Measurements from ENCODE around the gene WDFY4.
A peak's percentile ranks its signal among the peaks of the same experiment; 100 is the strongest.

WDFY4 gene

DNA sequence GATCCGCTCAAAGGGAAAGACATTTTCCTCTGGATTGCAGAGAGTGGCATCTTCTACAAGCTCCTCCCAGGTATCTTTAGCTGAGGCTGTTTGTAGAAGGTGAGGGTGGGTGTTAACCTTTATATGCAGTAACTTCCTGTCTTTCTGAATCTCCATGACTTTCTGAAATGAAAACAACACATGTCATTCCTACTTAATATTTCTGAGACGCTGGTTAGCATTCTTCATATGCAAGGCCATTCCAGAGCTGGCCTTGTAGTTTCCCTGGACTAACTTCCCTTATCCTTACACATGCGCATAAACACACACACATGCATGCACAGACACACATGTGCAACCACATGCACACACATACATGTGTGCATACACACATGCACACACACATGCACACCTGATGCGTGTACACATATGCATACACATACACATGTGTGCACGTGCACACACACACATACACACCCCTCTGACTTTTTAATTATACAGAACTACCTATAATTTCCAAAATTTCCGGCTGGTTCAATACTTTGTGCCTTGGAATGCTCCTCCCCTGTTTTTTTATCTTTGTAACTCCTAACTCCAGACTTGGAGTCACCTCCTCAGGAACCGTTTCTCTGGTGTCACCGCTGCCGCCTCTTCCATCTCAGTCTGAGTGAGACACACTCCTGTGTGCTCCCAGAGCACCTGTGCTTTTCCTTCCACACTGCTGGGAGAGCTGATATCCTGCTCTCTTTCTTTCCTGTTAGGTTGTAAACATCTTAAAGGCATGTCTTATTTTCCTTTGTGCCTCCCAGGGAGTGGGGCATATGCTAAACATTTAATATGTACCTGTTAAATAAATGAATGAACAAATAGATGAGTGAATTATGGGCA lies 199.7 kb downstream of the WDFY4 start:
- no peak for DNase-seq

DNA sequence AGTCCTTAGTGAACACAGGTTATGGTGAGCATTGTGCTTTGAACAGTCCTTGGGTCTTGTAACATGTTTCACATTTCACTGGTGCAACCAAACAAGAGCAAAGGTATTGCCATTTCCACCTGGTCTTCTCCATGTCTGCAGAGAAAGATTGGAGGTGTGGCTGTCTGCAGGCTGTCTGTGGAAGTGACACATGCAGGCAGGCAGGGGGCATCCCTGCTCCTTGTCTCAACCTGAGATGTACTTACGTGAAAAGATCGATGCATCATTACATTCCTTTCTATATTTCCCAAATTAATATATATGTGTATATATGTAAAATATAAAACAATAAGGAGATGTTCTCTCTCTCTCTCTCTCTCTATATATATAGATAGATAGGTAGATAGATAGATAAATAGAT lies 200.7 kb downstream of the WDFY4 start:
- DNase-seq = no peak

DNA sequence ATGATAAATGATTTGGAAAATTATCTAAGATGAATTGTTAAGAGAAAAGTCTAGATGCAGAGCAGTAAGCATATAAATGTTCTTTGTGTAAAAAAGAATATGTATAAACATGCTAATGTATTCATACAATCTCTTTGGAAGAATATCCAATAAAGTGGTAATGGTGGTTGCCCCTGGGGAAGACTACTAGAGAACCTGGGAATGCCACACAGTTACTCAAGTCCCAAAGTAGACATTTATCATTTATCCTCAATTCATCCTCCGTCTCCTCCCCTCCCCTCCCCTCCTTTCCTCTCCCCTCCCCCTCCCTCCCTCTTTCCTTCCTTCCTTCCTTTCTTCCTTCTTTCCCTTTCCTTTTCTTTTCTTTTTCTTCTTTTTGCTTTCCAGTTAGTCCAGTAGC lies 203.3 kb downstream of the WDFY4 start:
- no peak for DNase-seq

DNA sequence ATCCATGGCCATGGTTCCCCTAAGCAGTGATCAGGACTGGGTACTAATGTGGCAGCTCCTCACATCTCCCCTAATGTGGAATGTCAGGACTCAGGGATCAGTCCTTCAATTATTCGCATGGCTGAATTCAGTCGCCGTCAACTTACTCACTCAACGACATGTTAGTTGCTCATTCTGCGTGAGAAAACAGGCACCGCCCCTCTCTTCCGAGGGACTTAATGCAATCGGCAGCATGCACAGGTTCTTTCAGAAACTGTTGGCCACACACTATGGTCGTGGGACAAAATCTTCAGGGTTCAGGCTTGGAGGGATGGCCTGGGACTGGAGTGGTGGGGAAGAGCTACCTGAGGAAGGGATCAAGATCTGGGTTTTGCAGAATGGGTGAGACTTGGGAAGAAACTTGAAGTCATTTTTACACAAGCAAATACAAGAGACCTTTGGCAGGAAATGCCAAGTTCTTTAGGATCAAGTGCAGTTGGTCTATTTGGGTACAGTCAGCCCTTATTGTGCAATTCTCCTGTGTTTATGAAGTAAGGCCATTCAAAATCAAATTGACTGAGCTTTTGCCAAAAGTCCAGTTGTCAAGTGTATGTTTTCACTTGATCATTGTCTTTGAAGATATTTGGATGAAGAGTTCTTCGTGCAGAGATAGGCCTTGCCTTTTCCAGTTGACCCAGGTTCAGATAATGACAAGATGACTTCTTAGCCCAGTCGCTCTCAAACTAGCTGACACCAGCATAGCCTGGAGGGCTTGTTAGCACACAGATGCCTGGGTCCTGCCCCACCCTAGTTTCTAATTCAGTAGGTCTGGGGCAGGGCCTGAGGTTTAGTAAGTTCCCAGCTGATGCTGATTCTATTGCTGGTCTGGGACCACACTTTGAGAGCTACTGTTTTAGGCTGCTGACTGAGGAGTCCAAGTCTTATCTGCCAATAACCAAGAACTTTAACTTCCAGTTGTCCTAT lies 206.5 kb downstream of the WDFY4 start:
- no peak for DNase-seq

DNA sequence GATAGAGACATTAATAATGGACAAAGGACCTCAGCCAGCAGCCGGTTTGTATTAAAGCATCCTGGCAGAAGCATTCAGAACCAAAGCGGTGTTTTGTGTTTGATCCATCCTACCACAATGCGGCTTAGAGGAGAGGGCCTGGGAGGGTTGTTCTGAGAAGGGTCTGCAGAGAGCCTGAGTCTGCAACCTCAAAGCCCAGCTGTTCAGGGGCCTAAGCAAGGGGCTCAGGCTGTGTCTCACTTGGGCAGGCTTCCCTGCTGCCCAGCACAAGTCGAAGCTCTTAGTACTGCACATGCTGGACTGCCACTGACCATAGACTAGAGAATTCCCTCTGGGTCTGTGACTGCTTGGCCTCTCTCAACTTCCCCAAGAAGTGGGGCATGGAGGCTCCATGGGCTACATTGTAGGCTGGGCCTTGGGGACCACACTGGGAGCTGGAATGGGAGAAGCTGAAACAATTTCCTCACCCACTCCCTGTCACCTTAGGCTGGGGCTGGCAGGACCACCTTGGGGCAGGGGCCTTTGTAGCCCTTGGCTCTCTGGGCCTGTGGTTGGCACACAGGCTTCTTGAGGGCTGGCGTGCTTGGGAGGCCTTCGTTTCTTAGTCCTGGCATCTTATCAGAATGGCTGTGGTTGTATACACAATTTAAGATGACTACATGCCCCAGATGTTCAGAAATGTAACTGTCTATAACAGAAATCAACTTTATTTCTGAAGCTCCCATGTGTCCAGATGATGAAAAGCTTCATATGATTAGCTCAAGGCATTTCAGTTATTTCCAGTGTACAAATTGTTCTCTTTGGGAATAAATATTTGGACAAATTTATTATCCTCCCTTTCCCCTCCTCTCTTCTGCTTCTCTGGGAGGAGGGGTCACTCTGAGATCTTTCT lies 210.5 kb downstream of the WDFY4 start:
- no peak for DNase-seq

DNA sequence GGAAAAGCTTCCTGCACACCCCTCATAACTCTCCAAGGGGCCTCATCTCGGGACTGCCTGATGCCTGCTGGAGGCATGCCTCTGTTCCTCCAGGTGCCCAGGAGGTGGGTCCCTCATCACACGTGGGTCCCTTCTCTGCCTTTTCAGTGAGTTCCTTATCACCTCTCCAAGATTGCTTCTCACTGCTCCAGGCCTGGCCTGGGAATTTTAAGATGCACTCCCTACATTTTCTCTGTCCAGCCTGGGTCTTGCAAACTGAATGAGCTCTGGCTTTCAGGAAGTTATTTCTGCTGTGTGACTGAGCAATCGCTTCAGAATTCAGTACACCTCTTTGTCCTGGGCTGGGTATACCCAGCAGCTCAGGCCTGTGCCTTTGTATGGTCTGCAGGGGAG lies 211.1 kb downstream of the WDFY4 start:
- DNase-seq = no peak

DNA sequence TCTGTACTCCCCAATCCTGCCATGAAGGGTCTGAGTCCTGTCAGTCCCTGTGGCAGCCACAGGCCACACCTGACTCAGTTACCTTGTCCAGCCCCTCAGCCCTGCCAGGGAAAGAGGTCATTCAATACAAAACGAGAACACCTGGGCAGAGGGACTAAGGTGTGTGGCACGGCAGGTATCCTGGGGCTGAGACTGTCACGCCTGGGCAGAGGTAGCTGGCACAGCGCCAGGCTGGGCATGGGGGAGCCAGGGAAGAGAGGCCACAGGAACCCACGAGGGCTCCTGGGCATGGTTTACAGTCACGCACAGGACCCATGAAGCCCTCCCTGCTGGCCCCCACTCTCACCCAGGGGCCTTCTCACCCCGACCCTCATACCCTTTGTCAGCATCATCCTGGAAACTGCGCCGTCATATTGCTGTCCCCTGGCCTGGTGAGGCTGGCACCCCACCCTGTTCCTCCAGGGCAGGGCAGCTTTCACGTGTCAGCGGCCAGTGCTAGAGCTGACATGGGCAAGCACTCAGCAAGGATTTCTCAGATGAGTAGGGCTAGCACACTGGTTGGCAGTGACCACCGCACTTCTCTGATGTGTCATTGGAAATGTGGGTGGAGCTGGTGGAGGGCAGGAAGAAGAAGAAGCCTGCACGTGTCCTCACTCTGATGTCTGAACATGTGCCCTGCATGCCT lies 212.2 kb downstream of the WDFY4 start:
- DNase-seq = no peak

DNA sequence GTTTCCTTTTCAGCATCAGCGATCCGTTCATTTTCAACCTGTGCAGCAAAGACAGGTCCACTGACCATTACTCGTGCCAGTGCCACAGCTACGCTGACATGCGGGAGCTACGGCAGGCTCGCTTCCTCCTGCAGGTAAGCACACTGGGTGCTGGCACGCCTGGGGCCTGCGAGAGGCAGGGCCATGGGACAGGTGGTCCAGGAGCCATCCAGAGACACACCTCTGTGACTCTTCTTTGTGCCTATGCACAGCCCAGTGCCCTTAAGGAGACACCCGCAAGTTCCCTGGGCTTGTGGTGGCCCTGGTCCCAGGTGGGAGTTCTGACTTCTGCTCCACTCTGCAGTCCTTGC lies 212.7 kb downstream of the WDFY4 start:
- no peak for DNase-seq

DNA sequence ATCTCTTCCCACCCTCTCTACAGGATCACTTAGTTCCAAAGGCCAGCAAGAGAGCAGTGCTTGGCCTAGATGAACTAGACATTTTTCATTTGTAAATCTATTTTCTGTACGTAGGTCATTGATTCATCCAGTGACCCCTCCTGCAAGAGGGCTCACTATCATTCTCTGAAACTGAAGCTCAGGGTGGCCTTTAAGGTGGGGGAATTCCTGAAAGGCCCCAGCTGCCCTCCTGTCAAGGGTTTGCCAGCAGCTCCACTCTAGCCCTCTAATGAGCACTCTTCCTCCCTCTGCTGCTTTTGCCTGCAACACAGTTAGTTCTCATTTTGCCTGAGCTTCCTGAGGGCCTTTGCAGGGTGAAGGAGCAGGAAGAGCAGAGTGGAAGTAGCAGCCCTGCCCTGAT lies 213.8 kb downstream of the WDFY4 start:
- DNase-seq = no peak

DNA sequence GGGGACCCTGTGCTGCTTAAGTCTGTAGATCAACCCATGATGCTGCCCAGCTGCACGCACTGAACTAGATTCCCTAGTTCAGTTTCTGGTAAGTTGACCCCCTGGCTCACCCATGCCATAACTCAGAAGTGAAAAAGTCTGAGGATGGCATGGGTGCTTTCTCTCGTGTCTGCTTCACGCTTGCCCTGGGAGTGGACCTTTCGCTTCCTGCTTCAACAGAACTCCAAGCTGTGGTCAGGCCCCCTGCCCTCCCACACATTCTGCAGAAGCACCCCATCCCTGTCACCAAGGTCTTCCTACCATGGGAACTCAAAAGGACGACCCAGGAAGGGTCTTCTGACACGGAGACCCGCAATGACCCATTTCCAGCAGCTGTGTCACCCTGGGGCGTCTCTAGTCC lies 215.1 kb downstream of the WDFY4 start:
- no peak for DNase-seq

DNA sequence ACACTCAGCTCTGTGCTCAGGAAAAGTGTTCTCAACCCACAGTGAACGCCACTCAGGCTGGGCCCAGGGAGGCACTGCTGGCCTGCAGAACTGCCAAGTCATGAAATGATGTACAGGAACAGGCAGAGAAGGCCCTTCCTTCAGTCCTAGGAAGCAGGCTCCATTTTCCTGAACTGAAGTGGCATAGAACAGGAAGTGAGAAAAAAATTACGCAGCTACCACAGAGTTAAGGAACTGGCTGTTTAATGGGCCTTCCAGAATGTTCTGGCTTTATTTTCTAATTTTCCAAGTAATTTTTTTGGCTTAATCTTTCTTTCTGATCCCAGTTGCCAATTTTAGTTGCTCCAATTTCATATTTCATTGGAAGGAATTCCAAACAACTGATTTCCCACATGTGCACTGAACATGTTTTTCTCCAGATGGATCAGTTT lies 215.7 kb downstream of the WDFY4 start:
- peak; percentile 56 for DNase-seq

DNA sequence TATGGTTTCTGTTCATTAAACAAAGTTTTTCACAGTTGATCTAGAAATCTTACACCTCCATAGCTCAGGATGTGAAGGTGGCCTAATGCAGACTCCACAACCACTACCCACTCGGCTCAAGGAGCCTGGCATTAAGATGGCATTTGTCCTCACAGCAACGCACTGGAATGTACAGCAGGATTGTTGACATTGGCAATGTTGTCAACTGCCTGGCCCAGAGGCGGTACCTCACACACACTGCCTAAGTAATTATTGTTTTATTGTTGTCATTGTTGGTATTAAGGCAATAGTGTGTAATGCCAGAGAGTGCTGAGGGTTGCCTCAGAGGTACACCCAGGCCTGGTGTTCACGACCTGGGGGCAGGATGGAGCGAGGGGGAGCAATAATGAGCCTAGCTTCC lies 216.6 kb downstream of the WDFY4 start:
- no peak for DNase-seq

DNA sequence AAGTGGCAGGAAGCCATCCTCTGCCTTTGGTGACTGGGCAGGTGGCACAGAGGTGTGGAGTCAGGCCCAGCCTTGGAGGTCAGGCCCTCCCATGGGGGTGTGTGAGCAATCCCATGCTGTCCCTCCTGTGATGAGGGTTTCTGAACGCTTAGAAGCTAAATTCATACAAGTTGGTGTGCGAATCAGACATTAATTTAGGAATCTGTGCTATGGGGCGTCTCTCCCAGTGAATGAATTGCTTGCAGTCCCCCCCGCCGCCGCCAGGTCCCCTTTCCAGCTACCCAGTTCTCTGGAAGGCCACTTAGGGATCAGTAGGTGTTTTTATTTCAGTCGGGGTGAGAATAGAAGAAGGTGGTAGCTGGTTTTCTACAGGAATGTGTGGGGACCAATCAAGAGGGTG lies 217.4 kb downstream of the WDFY4 start:
- DNase-seq = no peak

DNA sequence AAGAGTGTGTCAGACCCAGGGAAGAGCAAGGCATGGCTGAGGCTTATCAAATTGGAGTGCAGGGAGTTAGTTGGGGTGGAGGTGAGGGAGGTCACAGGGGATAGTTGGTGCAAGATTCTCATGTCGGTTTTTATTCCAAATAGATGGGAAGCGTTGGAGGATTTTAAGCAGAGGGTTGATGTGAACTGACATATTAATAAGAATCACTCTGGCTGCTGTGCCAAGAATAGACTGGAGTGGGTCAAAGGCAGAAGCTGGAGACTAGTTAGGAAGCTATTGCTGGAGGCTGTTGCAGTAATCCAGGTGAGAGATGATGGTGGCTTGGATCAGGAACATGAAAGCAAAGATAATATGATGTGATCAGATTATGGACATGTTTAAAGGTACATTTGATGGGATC lies 218.5 kb downstream of the WDFY4 start:
- DNase-seq = no peak

DNA sequence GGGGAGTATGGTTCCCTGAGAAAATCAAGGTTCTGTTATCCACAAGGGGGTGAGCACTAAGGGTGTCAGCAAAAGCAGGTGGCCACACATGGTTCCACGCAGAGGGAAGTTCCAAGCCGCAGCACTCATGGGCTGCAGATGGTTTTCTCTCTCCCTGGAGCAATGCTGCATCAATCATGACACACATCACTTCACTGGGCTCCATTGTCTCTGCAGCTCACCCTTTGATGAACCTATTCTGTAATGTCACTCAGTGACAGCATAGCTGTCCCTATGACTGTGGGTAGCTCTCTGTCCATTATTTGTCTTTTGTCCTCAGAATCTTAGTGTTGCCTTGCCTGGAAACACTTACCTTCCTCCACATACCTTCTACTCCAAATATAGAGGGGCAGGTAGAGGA lies 220.2 kb downstream of the WDFY4 start:
- DNase-seq = no peak

DNA sequence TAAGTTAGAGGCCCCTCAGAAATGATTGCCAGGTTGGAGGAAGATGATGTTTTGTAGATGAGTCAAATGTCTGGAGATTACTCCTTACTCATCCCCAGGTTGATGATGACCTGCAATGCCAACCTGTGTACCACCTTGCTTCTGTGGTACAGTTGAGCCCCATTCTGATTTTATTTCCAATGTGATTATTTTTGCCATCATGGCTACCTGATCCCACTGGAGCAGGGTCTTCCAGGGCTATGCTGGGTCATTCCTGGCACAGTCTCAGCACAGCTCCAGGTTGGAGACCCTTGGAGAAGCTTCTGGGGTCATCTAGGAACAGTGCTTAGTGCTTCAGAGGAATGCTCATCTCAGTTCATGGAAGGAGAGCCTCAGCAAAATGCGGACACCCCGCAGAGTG lies 220.6 kb downstream of the WDFY4 start:
- no peak for DNase-seq

DNA sequence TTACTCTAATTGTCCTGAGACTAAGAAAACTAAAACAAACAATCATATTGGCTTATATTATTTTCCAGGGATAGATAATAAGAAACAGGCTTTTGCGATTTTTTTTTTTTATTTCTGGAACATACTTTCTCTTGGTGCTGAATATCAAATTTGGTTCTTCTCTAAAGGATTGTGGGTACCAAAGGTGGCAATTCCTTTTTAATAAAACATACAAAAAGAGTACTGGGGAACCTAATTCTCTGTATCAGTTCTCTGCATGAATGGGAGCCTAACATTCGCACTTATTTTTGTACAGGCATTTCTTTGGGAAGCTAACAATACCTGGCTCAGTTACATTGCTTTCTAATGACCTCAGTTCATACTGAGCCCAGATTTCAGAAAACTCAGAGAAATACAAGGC lies 222.2 kb downstream of the WDFY4 start:
- no peak for DNase-seq

DNA sequence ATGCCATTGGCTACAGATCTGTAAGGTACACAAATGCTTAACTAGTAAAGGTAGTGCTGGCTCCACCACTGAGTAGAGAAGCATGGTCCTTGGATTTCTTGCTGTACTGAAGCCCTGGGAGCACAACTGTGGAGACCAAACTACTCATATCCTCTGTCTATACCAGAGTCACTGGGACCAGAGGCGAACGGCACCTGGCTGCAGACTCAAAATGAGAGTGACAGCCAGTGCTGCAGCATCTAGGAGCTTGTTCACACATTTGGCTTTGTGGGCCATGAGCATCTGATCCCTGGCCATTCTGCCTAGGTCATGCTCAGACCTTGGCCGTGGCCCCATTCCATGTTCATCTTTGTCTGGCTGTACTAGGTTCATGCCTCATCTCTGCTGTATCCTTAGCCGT lies 223.1 kb downstream of the WDFY4 start:
- DNase-seq = no peak

DNA sequence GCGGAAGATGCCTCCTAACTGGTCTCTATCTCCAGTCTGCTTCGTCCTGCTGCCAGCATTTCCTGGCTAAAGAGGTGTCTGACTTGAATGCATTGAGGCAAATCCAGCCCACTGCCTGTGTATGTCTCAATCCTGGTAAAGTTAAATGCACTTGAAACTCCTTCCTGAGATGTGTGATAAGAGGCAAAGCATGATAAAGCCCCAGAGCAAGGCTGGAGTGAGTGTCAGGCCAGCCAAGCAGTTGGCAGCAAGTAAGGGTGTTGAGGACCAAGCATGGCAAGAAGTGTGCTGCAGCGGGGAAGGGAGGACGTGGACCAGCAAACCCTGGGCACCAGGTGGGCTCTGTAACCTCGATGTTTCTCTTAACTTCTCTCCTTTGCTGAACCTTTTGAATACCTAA lies 225.9 kb downstream of the WDFY4 start:
- DNase-seq = no peak

DNA sequence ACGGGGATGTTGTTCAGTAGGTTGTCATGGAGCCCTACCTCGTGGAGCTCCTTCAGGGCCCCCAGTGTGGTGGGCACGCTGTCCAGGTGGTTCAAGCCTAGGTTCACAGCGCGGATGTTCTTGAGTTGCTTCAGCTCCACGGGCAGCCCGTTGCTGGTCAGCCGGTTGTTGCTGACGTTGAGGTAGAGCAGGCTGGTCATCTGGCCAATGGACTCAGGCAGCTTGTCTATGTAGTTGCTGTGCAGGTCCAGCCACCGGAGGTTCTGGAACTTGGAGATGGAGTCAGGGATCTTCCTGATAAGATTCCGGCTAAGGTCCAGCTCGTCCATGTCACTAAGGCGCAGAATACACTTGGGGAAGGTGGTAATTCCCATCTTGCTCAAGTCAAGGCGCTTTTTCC lies 229.0 kb downstream of the WDFY4 start:
- no peak for DNase-seq

DNA sequence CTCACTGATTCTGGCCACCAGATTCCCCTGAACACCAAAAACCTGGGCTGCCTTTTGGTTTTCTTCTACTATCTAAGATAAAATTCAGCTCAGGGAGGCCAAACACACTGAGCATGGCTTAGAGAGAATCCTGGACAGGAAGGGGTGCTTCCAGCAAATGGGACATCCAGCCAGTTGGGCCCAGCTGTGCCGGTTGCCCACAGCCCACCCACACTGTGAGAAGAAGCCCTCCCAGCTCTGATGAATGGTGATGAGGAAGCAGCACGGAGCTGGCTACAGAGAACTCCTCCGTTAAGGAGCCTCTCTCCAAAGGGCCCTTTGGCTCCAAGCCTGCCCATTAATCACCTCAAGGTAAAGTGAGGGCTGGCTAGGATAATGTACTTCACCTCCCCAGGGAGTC lies 239.1 kb downstream of the WDFY4 start:
- no peak for DNase-seq

DNA sequence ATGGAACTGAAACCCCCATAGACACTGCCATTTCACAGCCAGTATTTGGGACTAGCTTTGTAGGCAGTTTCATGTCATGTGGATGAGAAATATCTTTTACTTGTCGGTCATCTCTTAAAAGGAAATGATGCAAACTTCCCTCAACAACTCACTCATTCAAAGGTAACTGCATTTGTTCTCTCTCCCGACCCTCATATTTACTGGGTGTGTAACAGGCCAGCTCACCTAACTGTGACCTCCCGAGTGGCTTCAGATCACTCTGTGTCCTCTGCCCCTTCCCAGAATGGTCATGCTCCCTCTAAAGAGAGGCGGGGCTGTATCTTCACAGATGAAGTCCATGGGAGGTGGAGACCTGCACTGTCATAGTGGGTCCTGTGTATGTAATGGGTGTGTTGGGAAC lies 240.3 kb downstream of the WDFY4 start:
- no peak for DNase-seq

DNA sequence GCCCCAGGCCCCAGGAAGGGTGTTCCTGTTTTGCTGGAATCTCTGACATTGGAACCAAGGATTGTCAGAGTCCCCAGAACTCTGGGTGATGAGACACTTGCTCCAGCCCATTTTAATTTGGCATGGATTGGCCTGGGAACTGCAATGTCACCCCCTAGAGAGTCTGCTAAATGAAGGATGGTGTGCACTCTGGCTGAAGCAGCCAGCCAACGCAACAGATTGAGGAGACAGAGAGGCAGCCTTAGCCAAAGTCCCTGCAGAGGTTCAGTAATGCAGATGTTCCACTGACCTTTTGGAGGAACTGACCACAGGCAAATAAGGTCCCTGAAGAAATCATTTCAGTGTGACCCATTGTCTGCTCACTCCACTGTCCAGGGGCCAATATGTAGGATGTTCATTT lies 241.6 kb downstream of the WDFY4 start:
- DNase-seq = no peak
